MM.1S (cell line): ENCODE results near the gene SFMBT2.

Experiments used
- CTCF ChIP-seq: fragments of 300-600 bp; sonication (generic); IDR thresholded peaks from 2 replicates; pipeline ENCODE4 v1.5.1; 2016; ENCODE audit warnings: antibody characterized with exemption, low read length, mixed read lengths
- EZH2phosphoT487 ChIP-seq: fragments of 300-600 bp; sonication (generic); IDR thresholded peaks from 2 replicates; pipeline ENCODE4 v1.6.1; 2018; ENCODE audit warnings: antibody characterized with exemption, low read length

- TF ChIP-seq EZH2phosphoT487 (no peak), CTCF (no peak)
These were observed 229.4 kb downstream of the SFMBT2 start for GRCh38 chr10:7181420-7181819.
